Measurements from ENCODE around the gene KDM2B. TPM values are rescaled to one million over a fixed set of nuclear protein-coding genes. Genes with fewer than 3 reads are reported as not detected.

KDM2B gene
- total and polyA plus RNA-seq, 2 experiments from 2014 or later, result 13.6 to 22.7 TPM

- Histone ChIP-seq H4K20me1 (ENCODE audit: insufficient read depth, poor library complexity, severe bottlenecking) (no peaks in the 10 kb centered on the region), H2AFZ (no peak overlapping the region), H3K4me3 (no peak overlapping the region), H3K9me2 (replicated peaks; ENCODE audit: insufficient read depth) (no peaks in the 10 kb centered on the region), H3K27me3 (no peaks in the 10 kb centered on the region), H3K36me3 (replicated peaks; ENCODE audit: insufficient read depth, low read depth) (no peaks in the 10 kb centered on the region), H3K4me1 (ENCODE audit: insufficient read depth) (peaks cover 6% of the 10 kb centered on the region), H3K79me2 (no peaks in the 10 kb centered on the region), H3K4me2 (no peak overlapping the region), H3K27ac (no peak overlapping the region), H3K9me3 (ENCODE audit: low read depth) (no peaks in the 10 kb centered on the region)
- DNase-seq (ENCODE audit: low spot score), result no peak
- TF ChIP-seq EZH2phosphoT487 (IDR thresholded peaks at IDR 0.05; ENCODE audit: low read depth, severe bottlenecking, unreplicated experiment), result no peak
- TF ChIP-seq EZH2 (IDR thresholded peaks at IDR 0.05; ENCODE audit: borderline replicate concordance), result no peak
- TF ChIP-seq, protein P1, sequence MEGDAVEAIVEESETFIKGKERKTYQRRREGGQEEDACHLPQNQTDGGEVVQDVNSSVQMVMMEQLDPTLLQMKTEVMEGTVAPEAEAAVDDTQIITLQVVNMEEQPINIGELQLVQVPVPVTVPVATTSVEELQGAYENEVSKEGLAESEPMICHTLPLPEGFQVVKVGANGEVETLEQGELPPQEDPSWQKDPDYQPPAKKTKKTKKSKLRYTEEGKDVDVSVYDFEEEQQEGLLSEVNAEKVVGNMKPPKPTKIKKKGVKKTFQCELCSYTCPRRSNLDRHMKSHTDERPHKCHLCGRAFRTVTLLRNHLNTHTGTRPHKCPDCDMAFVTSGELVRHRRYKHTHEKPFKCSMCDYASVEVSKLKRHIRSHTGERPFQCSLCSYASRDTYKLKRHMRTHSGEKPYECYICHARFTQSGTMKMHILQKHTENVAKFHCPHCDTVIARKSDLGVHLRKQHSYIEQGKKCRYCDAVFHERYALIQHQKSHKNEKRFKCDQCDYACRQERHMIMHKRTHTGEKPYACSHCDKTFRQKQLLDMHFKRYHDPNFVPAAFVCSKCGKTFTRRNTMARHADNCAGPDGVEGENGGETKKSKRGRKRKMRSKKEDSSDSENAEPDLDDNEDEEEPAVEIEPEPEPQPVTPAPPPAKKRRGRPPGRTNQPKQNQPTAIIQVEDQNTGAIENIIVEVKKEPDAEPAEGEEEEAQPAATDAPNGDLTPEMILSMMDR (IDR thresholded peaks at IDR 0.05; ENCODE audit: poor library complexity), result no peak
- 93% methylated on average over 6 of the region's 6 CpGs for WGBS (ENCODE audit: low lambda C conversion rate, missing lambda C conversion rate)
These were observed 22.8 kb upstream of the KDM2B start for GRCh38 chr12:121603581-121603980.

DNA sequence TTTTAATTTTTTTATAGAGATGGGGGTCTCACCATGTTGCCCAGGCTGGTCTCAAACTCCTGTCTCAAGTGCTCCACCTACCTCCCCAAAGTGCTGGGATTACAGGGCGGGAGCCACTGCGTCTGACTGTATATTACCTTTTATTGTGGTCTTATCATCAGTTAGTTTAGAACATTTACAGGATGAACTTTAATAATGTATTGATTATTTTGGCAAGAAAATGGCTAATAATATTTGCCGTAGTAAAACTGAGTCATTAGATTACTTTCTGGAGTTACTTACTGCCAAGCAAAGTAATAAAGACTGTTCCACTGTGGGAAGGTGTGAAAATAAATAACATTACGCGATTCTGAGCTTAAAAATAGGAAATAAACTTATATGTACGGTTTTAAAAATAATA lies 21.9 kb upstream of the KDM2B start:
- Histone ChIP-seq H3K27ac (no peak overlapping the region), H3K27me3 (no peaks in the 10 kb centered on the region), H4K20me1 (ENCODE audit: insufficient read depth, poor library complexity, severe bottlenecking) (no peaks in the 10 kb centered on the region)

GRCh38 chr12:121600702-121601336 lies 20.0 kb upstream of the KDM2B start:
- Histone ChIP-seq H4K20me1 (ENCODE audit: insufficient read depth, poor library complexity, severe bottlenecking) (no peaks in the 10 kb centered on the region), H3K36me3 (replicated peaks; ENCODE audit: insufficient read depth, low read depth) (no peaks in the 10 kb centered on the region), H2AFZ (no peak overlapping the region), H3K4me2 (no peak overlapping the region), H3K4me1 (ENCODE audit: insufficient read depth) (peaks cover 11% of the 10 kb centered on the region), H3K9me3 (ENCODE audit: low read depth) (no peaks in the 10 kb centered on the region), H3K9me2 (replicated peaks; ENCODE audit: insufficient read depth) (no peaks in the 10 kb centered on the region), H3K27ac (peak overlapping the region; percentile 53), H3K4me3 (no peak overlapping the region), H3K79me2 (no peaks in the 10 kb centered on the region), H3K27me3 (no peaks in the 10 kb centered on the region)
- 54% methylated on average over 6 of the region's 6 CpGs for WGBS (ENCODE audit: low lambda C conversion rate, missing lambda C conversion rate)
- TF ChIP-seq, protein P1 (IDR thresholded peaks at IDR 0.05; ENCODE audit: poor library complexity), result no peak
- peak; percentile 55 for TF ChIP-seq EZH2phosphoT487 (IDR thresholded peaks at IDR 0.05; ENCODE audit: low read depth, severe bottlenecking, unreplicated experiment)
- peak; percentile 79 for DNase-seq (ENCODE audit: low spot score)

More for the DNA sequence above, 21.9 kb upstream of the KDM2B start:
- Histone ChIP-seq H3K4me2 (no peak overlapping the region), H3K79me2 (no peaks in the 10 kb centered on the region), H3K36me3 (replicated peaks; ENCODE audit: insufficient read depth, low read depth) (no peaks in the 10 kb centered on the region), H3K4me1 (ENCODE audit: insufficient read depth) (peaks cover 11% of the 10 kb centered on the region), H3K4me3 (no peak overlapping the region), H3K9me3 (ENCODE audit: low read depth) (no peaks in the 10 kb centered on the region), H3K9me2 (replicated peaks; ENCODE audit: insufficient read depth) (no peaks in the 10 kb centered on the region), H2AFZ (no peak overlapping the region)
- no peak for DNase-seq (ENCODE audit: low spot score)
- TF ChIP-seq, protein P1 (IDR thresholded peaks at IDR 0.05; ENCODE audit: poor library complexity), result no peak
- TF ChIP-seq EZH2 (IDR thresholded peaks at IDR 0.05; ENCODE audit: borderline replicate concordance), result no peak
- TF ChIP-seq EZH2phosphoT487 (IDR thresholded peaks at IDR 0.05; ENCODE audit: low read depth, severe bottlenecking, unreplicated experiment), result no peak
- WGBS (ENCODE audit: low lambda C conversion rate, missing lambda C conversion rate), result 87% methylated on average over 6 of the region's 6 CpGs
